H1 (cell line): ENCODE data around the gene NQO2. TPM values are rescaled to one million over a fixed set of nuclear protein-coding genes. Genes with fewer than 3 reads are reported as not detected.

Experiments
- GTF2F1 ChIP-seq: IDR thresholded peaks from 2 replicates; pipeline ENCODE4 v1.6.1; 2012; ENCODE audit warnings: low read depth, low read length, improper control_type of control experiment, borderline replicate concordance
- TAF1 ChIP-seq: IDR thresholded peaks from 2 replicates; pipeline ENCODE4 v1.6.1; 2011; ENCODE audit warnings: mild to moderate bottlenecking, low read depth, low read length
- YY1 ChIP-seq: IDR thresholded peaks from 2 replicates; pipeline ENCODE4 v1.6.1; 2011; ENCODE audit warnings: low read depth, mild to moderate bottlenecking, low read length
- polyA plus RNA-seq, 7 experiments: library from polyadenylated mRNA; depleted of rRNA in 3 of 7; stranded (reverse) in 5 of 7; unstranded in 2 of 7; fragments of >200 nt in 5 of 7; fragments of 200-250 nt in 2 of 7; gene quantifications; 1 replicate in 5 of 7; 2 replicates in 1 of 7; 4 replicates in 1 of 7; pipeline versions ENCODE4 v1.2.1 to v1.2.3, GENCODE V29; 2011 to 2013; ENCODE audit warnings: missing spikeins in 2 of 7, mixed read lengths in 2 of 7
- total RNA-seq: library from RNA; stranded (reverse); fragmentation: NEBNext Ultra II Directional; extraction: Animal tissue kit (Norgen Biotek cat#: 25700); gene quantifications from 2 replicates; pipeline ENCODE4 v1.2.1, GENCODE V29; 2021
- TF ChIP-seq, protein P1 (sequence below): fragments of 300-600 bp; sonication (generic); IDR thresholded peaks from 2 replicates; pipeline ENCODE4 v1.7.1; 2012; ENCODE audit warnings: low read length, moderate library complexity, mild to moderate bottlenecking, inconsistent platforms; ENCODE audit not compliant: insufficient replicate concordance

The NQO2 gene
- total and polyA plus RNA-seq, 2 of the 8 experiments (the other 6 are each of a cell fraction or from before 2014, with no cell fraction given): 135 to 168 TPM

DNA sequence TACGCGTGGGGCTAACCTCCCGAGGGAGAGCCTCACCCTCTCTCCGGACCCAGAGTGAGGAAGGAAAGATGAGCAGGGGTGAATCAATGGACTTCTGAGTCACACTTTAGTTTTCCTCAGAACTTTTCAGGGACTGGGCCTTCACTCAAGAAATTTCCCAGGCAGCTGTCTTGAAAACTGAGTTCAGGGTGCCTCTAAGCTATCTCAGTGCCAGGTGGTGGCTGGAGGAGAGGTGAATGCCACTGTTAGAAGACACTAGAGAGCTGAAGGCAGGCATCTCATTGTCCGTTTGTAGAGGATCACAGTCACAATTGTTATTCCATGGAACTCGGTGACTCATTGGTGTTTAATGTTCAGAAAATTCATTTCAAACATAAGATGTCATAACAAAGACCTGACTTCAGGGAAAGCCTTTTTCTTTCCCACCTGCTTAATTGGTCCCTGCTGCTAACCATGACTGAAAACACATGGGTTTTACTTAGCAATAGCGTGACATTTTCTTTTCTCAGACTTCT lies 23.1 kb upstream of the NQO2 start (continued):
- TF ChIP-seq, protein P1, sequence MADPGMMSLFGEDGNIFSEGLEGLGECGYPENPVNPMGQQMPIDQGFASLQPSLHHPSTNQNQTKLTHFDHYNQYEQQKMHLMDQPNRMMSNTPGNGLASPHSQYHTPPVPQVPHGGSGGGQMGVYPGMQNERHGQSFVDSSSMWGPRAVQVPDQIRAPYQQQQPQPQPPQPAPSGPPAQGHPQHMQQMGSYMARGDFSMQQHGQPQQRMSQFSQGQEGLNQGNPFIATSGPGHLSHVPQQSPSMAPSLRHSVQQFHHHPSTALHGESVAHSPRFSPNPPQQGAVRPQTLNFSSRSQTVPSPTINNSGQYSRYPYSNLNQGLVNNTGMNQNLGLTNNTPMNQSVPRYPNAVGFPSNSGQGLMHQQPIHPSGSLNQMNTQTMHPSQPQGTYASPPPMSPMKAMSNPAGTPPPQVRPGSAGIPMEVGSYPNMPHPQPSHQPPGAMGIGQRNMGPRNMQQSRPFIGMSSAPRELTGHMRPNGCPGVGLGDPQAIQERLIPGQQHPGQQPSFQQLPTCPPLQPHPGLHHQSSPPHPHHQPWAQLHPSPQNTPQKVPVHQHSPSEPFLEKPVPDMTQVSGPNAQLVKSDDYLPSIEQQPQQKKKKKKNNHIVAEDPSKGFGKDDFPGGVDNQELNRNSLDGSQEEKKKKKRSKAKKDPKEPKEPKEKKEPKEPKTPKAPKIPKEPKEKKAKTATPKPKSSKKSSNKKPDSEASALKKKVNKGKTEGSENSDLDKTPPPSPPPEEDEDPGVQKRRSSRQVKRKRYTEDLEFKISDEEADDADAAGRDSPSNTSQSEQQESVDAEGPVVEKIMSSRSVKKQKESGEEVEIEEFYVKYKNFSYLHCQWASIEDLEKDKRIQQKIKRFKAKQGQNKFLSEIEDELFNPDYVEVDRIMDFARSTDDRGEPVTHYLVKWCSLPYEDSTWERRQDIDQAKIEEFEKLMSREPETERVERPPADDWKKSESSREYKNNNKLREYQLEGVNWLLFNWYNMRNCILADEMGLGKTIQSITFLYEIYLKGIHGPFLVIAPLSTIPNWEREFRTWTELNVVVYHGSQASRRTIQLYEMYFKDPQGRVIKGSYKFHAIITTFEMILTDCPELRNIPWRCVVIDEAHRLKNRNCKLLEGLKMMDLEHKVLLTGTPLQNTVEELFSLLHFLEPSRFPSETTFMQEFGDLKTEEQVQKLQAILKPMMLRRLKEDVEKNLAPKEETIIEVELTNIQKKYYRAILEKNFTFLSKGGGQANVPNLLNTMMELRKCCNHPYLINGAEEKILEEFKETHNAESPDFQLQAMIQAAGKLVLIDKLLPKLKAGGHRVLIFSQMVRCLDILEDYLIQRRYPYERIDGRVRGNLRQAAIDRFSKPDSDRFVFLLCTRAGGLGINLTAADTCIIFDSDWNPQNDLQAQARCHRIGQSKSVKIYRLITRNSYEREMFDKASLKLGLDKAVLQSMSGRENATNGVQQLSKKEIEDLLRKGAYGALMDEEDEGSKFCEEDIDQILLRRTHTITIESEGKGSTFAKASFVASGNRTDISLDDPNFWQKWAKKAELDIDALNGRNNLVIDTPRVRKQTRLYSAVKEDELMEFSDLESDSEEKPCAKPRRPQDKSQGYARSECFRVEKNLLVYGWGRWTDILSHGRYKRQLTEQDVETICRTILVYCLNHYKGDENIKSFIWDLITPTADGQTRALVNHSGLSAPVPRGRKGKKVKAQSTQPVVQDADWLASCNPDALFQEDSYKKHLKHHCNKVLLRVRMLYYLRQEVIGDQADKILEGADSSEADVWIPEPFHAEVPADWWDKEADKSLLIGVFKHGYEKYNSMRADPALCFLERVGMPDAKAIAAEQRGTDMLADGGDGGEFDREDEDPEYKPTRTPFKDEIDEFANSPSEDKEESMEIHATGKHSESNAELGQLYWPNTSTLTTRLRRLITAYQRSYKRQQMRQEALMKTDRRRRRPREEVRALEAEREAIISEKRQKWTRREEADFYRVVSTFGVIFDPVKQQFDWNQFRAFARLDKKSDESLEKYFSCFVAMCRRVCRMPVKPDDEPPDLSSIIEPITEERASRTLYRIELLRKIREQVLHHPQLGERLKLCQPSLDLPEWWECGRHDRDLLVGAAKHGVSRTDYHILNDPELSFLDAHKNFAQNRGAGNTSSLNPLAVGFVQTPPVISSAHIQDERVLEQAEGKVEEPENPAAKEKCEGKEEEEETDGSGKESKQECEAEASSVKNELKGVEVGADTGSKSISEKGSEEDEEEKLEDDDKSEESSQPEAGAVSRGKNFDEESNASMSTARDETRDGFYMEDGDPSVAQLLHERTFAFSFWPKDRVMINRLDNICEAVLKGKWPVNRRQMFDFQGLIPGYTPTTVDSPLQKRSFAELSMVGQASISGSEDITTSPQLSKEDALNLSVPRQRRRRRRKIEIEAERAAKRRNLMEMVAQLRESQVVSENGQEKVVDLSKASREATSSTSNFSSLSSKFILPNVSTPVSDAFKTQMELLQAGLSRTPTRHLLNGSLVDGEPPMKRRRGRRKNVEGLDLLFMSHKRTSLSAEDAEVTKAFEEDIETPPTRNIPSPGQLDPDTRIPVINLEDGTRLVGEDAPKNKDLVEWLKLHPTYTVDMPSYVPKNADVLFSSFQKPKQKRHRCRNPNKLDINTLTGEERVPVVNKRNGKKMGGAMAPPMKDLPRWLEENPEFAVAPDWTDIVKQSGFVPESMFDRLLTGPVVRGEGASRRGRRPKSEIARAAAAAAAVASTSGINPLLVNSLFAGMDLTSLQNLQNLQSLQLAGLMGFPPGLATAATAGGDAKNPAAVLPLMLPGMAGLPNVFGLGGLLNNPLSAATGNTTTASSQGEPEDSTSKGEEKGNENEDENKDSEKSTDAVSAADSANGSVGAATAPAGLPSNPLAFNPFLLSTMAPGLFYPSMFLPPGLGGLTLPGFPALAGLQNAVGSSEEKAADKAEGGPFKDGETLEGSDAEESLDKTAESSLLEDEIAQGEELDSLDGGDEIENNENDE: no peak
- TF ChIP-seq TAF1 (no peak), YY1 (no peak), GTF2F1 (no peak)
- TF ChIP-seq, all 59 proteins: peak for 0
